ENCODE measurements around the gene NOS1AP.

DNA sequence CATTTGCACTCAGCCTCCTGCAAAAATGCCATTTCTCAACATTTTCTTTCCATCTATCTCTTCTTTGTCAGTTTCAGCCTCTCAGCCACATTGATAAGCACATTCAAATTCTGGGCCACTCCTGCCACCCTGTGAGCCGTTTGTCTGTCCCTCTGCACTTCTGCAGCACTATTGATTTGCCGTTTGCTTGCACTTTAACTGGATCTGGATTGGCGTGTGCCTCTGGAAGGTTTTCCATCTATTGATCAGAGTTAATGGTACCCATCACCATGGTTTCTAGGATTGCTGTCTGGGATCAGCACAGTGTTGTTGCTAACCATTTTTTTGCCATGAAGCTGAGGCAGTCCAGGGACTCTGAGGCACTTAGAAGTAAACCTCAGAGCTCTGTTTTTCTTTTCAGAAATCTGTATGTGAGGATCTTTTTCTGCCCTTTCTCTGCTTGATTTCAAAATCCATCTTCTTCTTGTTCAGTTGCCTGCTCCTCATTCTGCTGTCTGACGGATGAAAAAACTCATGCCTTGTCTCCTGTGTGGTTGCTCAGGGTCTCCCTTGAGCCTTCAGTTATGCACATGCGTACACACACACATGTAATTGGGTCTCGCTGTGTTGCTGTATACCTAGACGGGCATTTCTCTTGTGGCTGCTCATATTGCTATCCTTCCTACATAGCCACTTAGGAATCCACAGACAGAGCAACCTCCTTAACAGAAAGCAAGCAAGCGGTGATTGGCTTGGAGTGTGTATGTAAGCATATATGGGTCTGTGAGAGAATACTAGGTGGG lies 67.9 kb downstream of the NOS1AP start:
- no peak for TF ChIP-seq YY1 (IDR thresholded peaks at IDR 0.05; ENCODE audit: low read depth)
- TF ChIP-seq, protein P1, sequence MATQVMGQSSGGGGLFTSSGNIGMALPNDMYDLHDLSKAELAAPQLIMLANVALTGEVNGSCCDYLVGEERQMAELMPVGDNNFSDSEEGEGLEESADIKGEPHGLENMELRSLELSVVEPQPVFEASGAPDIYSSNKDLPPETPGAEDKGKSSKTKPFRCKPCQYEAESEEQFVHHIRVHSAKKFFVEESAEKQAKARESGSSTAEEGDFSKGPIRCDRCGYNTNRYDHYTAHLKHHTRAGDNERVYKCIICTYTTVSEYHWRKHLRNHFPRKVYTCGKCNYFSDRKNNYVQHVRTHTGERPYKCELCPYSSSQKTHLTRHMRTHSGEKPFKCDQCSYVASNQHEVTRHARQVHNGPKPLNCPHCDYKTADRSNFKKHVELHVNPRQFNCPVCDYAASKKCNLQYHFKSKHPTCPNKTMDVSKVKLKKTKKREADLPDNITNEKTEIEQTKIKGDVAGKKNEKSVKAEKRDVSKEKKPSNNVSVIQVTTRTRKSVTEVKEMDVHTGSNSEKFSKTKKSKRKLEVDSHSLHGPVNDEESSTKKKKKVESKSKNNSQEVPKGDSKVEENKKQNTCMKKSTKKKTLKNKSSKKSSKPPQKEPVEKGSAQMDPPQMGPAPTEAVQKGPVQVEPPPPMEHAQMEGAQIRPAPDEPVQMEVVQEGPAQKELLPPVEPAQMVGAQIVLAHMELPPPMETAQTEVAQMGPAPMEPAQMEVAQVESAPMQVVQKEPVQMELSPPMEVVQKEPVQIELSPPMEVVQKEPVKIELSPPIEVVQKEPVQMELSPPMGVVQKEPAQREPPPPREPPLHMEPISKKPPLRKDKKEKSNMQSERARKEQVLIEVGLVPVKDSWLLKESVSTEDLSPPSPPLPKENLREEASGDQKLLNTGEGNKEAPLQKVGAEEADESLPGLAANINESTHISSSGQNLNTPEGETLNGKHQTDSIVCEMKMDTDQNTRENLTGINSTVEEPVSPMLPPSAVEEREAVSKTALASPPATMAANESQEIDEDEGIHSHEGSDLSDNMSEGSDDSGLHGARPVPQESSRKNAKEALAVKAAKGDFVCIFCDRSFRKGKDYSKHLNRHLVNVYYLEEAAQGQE (IDR thresholded peaks at IDR 0.05; ENCODE audit: low read depth, low read length) = no peak

All from SK-N-SH (cell line).